Activated CD4-positive, CD25-positive, alpha-beta regulatory T cell treated with anti-CD3 and anti-CD28 coated beads, Interleukin-2, amount 50 U/mL, for 24 hours (primary cell): ENCODE data around the gene SPATA24.
A peak's percentile ranks its signal among the peaks of the same experiment; 100 is the strongest.
"Not testable (repeated sequence)": the region's sequence is repeated elsewhere in the genome, so short reads cannot be mapped to it uniquely, and the experiment has no call there.

Experiments used
- ATAC-seq, 2 donors: fragments of 150-1000 bp; cut with Tn5 transposase; one replicate each; pipeline ENCODE4 v1.10.0; 2021; ENCODE audit warnings: mild to moderate bottlenecking in 1 of 2, moderate library complexity in 1 of 2

Gene SPATA24

GRCh38 chr5:139382807-139383206 lies 21.1 kb downstream of the SPATA24 start:
- ATAC-seq, result no peak

GRCh38 chr5:139381837-139382761 lies 21.8 kb downstream of the SPATA24 start:
- no peak for ATAC-seq

- ATAC-seq, result no peak
Measured at GRCh38 chr5:139379626-139380449, 24.1 kb downstream of the SPATA24 start.

GRCh38 chr5:139378941-139379361 lies 24.9 kb downstream of the SPATA24 start:
- no peak for ATAC-seq

- ATAC-seq, result no peak
Measured at GRCh38 chr5:139378101-139378825, 25.6 kb downstream of the SPATA24 start.

- no peak for ATAC-seq
Measured at GRCh38 chr5:139377226-139377625, 26.7 kb downstream of the SPATA24 start.

GRCh38 chr5:139376364-139376763 lies 27.5 kb downstream of the SPATA24 start:
- ATAC-seq, result no peak

- ATAC-seq, result no peak
Measured at GRCh38 chr5:139374909-139375308, 29.0 kb downstream of the SPATA24 start.

GRCh38 chr5:139371482-139372435 lies 32.1 kb downstream of the SPATA24 start:
- ATAC-seq, result no peak

GRCh38 chr5:139369181-139369580 lies 34.7 kb downstream of the SPATA24 start:
- no peak for ATAC-seq

- ATAC-seq, result no peak
Measured at GRCh38 chr5:139368613-139369012, 35.3 kb downstream of the SPATA24 start.

- no peak for ATAC-seq
Measured at GRCh38 chr5:139364466-139364865, 39.4 kb downstream of the SPATA24 start.

GRCh38 chr5:139363937-139364336 lies 40.0 kb downstream of the SPATA24 start:
- peak in 1 of 2 donors; percentile 13 for ATAC-seq

- peak; percentile 46 to 55 for ATAC-seq
Measured at GRCh38 chr5:139361835-139362429, 42.0 kb downstream of the SPATA24 start.

GRCh38 chr5:139360384-139360783 lies 43.5 kb downstream of the SPATA24 start:
- no peak for ATAC-seq

GRCh38 chr5:139358064-139358463 lies 45.8 kb downstream of the SPATA24 start:
- ATAC-seq, result no peak

GRCh38 chr5:139355900-139356299 lies 48.0 kb downstream of the SPATA24 start:
- not testable (repeated sequence) for ATAC-seq

GRCh38 chr5:139354186-139354585 lies 49.7 kb downstream of the SPATA24 start:
- no peak for ATAC-seq

GRCh38 chr5:139347863-139348262 lies 56.0 kb downstream of the SPATA24 start:
- not testable (repeated sequence) for ATAC-seq
